Measurements from ENCODE around the gene NHLH2. TPM values are rescaled to one million over a fixed set of nuclear protein-coding genes. Genes with fewer than 3 reads are reported as not detected.

Gene NHLH2
- total RNA-seq, 1 experiment from 2014 or later, result not detected

Other genes with a start within 250 kb of the NHLH2 start
- gene VANGL1, start 199.2 kb downstream of the NHLH2 start, total RNA-seq (2014; rRNA removed; shearing (Covaris generic)), result 9.1 and 9.9 TPM in 2 replicates
- gene CASQ2, start 72.4 kb downstream of the NHLH2 start, total RNA-seq (2014; rRNA removed; shearing (Covaris generic)), result 0.35 and 0.42 TPM in 2 replicates
- gene SLC22A15, start 135.4 kb upstream of the NHLH2 start, total RNA-seq (2014; rRNA removed; shearing (Covaris generic)), result 1.2 and 1.4 TPM in 2 replicates

Measured in SK-MEL-5 (cell line).